ENCODE measurements around the gene UGGT1. TPM values are rescaled to one million over a fixed set of nuclear protein-coding genes. Genes with fewer than 3 reads are reported as not detected.
"Not testable (repeated sequence)": the region's sequence is repeated elsewhere in the genome, so short reads cannot be mapped to it uniquely, and the experiment has no call there.

UGGT1 gene
- total RNA-seq, 2 donors from 2014 or later = 43.0 to 51.0 TPM

GRCh38 chr2:128169094-128169493 lies 78.1 kb downstream of the UGGT1 start:
- DNase-seq (ENCODE audit: low spot score) = no peak
- intact Hi-C loops (cut with DNase I) = no loop called here

GRCh38 chr2:128169497-128169896 lies 78.5 kb downstream of the UGGT1 start:
- DNase-seq (ENCODE audit: low spot score) = no peak
- intact Hi-C loops (cut with DNase I) = no loop called here

- intact Hi-C loops (cut with DNase I) = no loop called here
- no peak for DNase-seq (ENCODE audit: low spot score)
Measured at GRCh38 chr2:128169933-128170709, 79.1 kb downstream of the UGGT1 start.

- intact Hi-C loops (cut with DNase I) = no loop called here
- DNase-seq (ENCODE audit: low spot score) = no peak
Measured at GRCh38 chr2:128170776-128171175, 79.8 kb downstream of the UGGT1 start.

DNA sequence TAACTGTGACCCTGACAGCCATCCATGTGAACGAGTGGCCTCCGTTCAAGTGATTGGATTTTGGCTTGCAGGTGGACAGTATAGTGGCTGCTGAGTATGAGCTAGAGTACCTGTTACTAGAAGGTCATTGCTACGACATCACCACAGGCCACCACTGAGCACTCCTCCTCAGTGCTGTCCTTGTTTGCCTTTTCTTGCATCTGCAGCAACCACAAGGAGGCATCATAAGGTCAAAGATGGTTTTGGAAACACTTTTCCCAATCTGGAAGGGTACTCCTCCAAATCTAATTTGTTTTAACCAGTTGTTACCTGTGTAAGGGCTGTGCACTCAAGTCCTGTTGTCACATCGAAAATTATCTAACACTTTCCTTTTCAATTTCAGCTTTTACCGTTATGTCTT lies 81.2 kb downstream of the UGGT1 start:
- no peak for DNase-seq (ENCODE audit: low spot score)
- intact Hi-C loops (cut with DNase I) = no loop called here

- intact Hi-C loops (cut with DNase I) = not testable (repeated sequence)
Measured at GRCh38 chr2:128174067-128174466, 83.1 kb downstream of the UGGT1 start.

DNA sequence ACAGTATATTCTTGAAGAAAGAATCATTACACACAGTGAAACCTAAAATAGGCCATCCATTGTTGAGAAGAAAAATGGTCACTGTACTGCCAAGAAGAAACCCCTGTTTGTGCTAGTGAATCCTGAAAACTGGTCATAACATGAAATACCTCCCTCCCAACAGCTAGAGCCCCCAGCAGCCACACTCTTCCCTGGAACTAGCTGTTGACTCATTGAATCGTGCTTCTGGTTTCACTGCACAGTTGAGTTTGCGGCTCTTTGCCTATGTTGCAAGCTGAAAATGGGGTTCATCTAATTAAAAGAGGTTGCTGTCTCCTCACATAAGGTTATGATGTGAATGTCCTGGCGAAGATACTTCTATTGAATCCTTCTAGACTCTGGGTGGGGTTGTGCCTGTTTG lies 86.3 kb downstream of the UGGT1 start:
- intact Hi-C loops (cut with DNase I) = no loop called here

More at GRCh38 chr2:128174067-128174466, 83.1 kb downstream of the UGGT1 start:
- DNase-seq (ENCODE audit: low spot score) = not testable (repeated sequence)

DNA sequence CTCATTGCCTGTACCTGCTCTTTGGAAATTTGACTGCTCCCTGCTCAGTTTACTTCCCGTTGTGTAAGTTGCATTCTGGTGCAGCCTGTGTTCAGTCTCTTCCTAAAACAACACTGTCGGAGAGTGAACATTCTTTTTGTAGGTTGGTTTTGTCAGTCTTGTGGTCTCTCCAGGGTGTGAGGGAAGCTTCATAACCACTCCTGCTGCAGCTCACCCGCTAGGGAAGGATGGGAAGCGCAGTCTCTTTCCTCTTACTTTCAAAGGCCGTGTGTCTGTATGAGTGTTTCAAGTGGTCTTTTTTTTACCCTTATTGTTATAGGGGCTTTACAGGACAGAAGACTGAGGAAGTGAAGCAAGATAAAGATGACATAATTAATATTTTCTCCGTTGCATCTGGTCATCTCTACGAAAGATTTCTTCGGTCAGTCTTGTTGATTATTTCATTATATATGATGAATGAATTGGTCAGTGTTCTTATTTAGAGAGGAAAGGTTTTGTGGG lies 87.2 kb downstream of the UGGT1 start:
- no peak for DNase-seq (ENCODE audit: low spot score)
- intact Hi-C loops (cut with DNase I) = no loop called here

More for the DNA sequence above, 86.3 kb downstream of the UGGT1 start:
- DNase-seq (ENCODE audit: low spot score) = no peak

GRCh38 chr2:128178650-128179460 lies 87.9 kb downstream of the UGGT1 start:
- intact Hi-C loops (cut with DNase I) = no loop called here
- peak; percentile 86 for DNase-seq (ENCODE audit: low spot score)

DNA sequence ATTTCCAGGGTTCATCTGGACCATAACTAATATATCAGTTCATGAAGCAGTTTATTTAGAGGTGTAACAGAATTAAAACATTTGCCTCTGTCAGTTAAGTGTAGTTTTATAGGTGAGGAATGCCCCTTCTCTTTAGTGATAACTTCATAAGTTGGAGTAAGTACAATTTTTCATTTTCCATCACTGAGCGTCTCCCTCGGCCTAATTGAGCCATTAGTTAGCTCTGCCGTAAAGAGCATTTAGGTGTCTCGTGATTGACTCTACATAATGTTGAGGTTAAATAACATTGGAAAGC lies 88.4 kb downstream of the UGGT1 start:
- DNase-seq (ENCODE audit: low spot score) = no peak
- intact Hi-C loops (cut with DNase I) = no loop called here

DNA sequence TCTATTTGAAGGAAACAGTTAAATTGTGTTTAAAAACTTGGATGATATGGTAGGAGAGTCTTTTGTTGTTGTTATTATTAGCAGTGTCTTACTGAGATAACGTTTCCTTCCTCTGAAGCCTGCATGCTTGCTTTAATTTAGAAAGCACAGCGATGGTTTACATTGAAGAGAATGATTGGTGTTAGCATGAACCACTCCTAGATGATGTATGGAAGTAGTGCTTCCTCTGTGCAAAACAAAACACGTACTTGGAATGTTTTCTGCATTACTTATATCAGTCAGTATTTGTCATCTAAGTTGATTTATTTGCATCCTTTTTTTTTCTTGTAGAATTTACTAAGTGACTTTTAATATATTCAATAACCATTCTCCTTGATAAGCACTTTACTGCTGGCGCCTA lies 89.0 kb downstream of the UGGT1 start:
- intact Hi-C loops (cut with DNase I) = loop anchor here (5.0 to 10.0 kb wide), 2 partner anchors 52 to 125 kb away; no protein-coding TSS in a partner anchor

DNA sequence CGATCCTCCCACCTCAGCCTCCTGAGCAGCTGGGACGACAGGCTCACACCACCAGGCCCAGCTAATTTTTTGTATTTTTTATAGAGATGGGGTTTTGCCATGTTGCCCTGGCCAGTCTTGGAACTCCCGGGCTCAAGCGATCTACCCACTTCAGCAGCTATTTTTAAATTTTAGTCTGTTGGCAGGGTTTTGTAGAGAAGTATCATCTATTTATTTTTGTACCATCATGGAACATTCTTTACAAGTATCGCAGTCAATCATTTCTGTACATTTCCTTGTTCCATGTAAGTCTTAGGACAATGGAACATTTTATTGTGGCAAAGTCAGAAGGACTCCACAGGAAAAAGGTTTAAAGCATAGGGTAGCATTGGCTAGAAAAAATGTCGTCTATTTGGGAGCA lies 94.6 kb downstream of the UGGT1 start:
- intact Hi-C loops (cut with DNase I) = loop anchor here (10.0 kb wide), 1 partner anchor 119 kb away; no protein-coding TSS in a partner anchor

More for the DNA sequence above, 89.0 kb downstream of the UGGT1 start:
- DNase-seq (ENCODE audit: low spot score) = no peak

DNA sequence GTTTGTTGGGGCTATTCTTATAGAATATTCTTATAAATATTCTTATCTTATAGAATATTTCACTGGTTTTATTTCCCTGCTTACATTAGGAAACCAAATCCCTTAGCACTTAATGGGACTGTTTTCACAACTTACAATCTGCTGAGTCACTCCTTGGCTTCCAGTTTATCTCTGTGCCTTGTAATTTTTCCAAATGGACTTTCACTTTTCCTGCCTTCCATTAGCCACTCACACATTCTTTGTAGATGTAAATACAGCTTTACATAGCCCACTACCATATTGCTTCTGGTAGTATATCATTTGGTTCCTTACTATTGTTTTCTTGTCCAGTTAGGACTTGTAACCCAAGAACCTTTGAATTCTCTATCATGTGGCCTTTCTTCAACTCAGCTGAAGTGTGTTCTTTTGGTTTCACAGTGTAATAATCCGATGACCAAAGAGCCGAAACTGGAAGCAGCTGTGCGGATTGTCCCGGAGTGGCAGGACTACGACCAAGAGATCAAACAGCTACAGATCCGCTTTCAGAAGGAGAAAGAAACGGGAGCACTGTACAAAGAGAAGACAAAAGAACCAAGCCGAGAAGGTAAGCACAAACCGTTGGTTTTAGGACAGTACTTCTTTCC lies 96.1 kb downstream of the UGGT1 start:
- intact Hi-C loops (cut with DNase I) = loop anchor here (10.0 kb wide), 1 partner anchor 118 kb away; no protein-coding TSS in a partner anchor
- no peak for DNase-seq (ENCODE audit: low spot score)

More for the DNA sequence above, 94.6 kb downstream of the UGGT1 start:
- no peak for DNase-seq (ENCODE audit: low spot score)

DNA sequence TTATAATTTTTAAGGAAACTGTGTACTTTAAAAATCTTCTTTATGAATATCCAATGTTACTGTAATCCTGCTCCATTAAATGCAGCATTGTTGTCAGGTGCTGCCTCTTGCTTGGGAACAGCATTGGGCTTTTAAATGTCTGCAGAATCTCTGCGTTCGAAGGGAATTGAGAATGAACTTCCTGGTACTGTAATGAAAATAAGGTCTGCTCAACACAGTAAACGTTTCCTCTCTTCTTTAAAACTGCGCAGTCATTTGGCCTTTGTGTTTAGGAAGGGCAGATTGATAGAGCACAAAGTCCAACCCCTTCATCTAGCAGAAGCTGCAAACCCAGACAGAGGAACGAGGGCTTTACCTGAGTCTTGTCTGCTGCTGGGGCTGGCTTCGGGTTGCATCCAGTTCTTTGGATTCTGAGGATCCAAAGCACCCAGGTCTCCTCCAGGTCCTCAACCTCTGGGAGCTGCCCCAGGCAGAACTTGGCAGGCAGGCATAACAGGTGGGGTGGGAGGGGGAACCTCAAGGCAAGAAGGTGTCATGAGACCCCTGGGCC lies 104.5 kb downstream of the UGGT1 start:
- intact Hi-C loops (cut with DNase I) = no loop called here
- no peak for DNase-seq (ENCODE audit: low spot score)

DNA sequence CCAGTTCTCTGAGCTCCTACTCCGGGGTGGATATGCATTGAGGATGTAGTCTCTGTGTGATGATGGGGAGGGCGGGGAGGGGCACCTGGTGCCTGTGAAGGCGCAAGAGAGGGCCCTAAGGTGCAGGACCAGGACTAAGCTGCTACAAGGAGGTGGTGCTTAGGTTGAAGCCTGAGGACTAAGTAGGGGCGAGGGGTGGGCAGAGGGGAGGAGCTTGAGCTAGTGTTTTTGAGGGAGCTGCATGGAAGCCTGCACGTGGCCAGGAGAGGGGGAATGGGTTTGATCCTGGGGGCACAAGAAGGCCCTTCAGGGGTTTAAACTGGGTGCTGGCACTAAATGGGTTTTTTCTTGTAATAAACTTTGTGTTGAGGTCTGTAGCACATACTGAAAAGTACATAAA lies 105.0 kb downstream of the UGGT1 start:
- DNase-seq (ENCODE audit: low spot score) = no peak
- intact Hi-C loops (cut with DNase I) = no loop called here

- intact Hi-C loops (cut with DNase I) = no loop called here
- no peak for DNase-seq (ENCODE audit: low spot score)
Measured at GRCh38 chr2:128196471-128196931, 105.5 kb downstream of the UGGT1 start.

- DNase-seq (ENCODE audit: low spot score) = no peak
- intact Hi-C loops (cut with DNase I) = no loop called here
Measured at GRCh38 chr2:128197059-128197458, 106.1 kb downstream of the UGGT1 start.

- no peak for DNase-seq (ENCODE audit: low spot score)
- intact Hi-C loops (cut with DNase I) = no loop called here
Measured at GRCh38 chr2:128198656-128199055, 107.7 kb downstream of the UGGT1 start.

GRCh38 chr2:128199141-128199540 lies 108.1 kb downstream of the UGGT1 start:
- no peak for DNase-seq (ENCODE audit: low spot score)
- intact Hi-C loops (cut with DNase I) = no loop called here
